ENCODE data around the gene ZNF639. TPM values are rescaled to one million over a fixed set of nuclear protein-coding genes. Genes with fewer than 3 reads are reported as not detected.

ZNF639 gene
- total RNA-seq, 8 experiments from 2014 or later = 22.5 to 49.8 (median 33.8) TPM

DNA sequence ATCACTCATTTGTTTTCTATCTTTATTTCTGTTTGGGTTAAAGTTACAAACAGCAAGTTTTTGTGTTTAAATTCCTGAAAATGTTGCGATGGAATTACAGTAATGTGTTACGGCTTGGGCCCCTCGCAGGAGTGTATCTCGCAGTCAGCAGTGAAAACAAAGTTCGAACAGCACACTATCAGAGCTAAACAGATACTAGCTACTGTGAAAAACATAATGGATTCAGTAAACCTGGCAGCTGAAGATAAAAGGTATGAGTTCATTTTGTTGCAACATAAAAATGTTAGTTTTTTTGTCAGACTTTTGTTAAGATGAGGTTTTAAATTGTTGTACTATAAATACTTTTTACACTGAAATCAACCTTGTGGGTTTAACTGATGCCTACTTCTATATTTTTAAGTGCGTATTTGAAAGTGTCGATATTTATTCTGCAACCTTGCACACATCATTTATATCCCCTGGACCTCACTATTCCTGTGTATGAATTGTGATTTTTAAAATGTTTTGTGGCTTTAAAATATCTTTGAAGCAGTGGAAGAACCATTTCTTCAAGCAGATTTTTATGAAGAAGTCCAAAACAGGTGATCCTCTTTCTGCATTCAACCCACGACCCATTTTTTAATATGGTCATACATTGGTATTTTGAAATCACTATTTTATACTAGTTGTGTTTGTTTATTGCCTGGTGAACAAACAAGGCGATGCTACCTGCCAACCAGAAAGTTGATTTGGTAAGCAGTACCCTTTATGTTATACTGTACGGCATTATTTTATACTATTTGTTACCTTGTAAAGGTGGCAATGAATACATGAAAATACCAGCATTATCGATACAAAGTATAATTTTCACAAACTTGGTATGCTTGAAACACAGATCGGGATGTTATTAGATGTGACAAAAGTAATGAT is 52.5 kb downstream of the ZNF639 start:
- no peak for ATAC-seq (replicated peaks in 6 of 8)
- Histone ChIP-seq H3K4me1 (replicated peaks in 1 of 2) (no peaks in the 10 kb centered on the region), H3K4me3 (no peak overlapping the region), H3K27ac (no peak overlapping the region)
- 84 to 97% (median 91%) methylated on average over 3 to 12 of the region's 12 CpGs for WGBS, 10 experiments
- in situ Hi-C loops (cut with MboI; ENCODE audit: low pct_unique_long_range_greater_than_20kb in 2 of 9, low sequenced_read_pairs in 9 of 9, unreplicated experiment in 9 of 9) = no loop called here

DNA sequence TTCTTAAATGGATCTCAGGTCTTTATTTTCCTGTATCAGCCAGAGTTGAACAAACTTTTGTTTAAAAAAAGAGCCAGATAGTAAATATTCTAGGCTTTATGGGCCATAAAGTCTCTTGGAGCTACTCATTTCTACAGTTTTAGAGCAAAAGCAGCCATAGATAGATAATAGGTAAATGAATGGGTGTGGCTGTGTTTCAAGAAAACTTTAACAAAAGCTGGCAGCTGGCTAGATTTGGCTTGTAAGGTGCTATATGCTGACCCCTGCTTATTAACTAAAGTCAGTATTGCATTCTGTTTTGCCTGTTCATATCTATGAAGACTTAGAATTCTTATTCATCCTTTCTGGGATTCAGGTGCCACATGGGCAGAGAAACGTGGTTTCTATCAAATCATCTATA is 53.6 kb downstream of the ZNF639 start:
- Histone ChIP-seq H3K4me1 (replicated peaks in 1 of 2) (no peaks in the 10 kb centered on the region), H3K27ac (no peak overlapping the region), H3K4me3 (no peak overlapping the region)
- 78 to 100% (median 90%) methylated on average over 1 of the region's 1 CpG; no CpG with 5 or more reads in 4 of the 10 experiments for WGBS, 10 experiments
- in situ Hi-C loops (cut with MboI; ENCODE audit: low pct_unique_long_range_greater_than_20kb in 2 of 9, low sequenced_read_pairs in 9 of 9, unreplicated experiment in 9 of 9) = no loop called here
- no peak for ATAC-seq (replicated peaks in 6 of 8)

Other genes with a start within 250 kb of the ZNF639 start
- 10 to 100 TPM; 13.4 to 21.7 (median 16.1) TPM for gene PIK3CA, start 174.7 kb upstream of the ZNF639 start, total RNA-seq
- 1 to 10 TPM; 1.4 to 3.4 (median 2.3) TPM for gene KCNMB3, start 71.9 kb upstream of the ZNF639 start, total RNA-seq
- gene MFN1, start 24.7 kb downstream of the ZNF639 start, total RNA-seq = 10 to 100 TPM; 19.2 to 44.2 (median 36.3) TPM
- gene GNB4, start 128.4 kb downstream of the ZNF639 start, total RNA-seq = 10 to 100 TPM in 5 of 8 experiments, 1 to 10 TPM in 3; 5.4 to 55.4 (median 12.8) TPM
- gene ACTL6A, start 239.9 kb downstream of the ZNF639 start, total RNA-seq = 100 to 1,000 TPM in 1 of 8 experiments, 10 to 100 TPM in 7; 30.2 to 104 (median 51.0) TPM

Measured in motor neuron (in vitro differentiated cells).